ACHN (cell line): Measurements from ENCODE around the gene CCDC9B.
A peak's percentile ranks its signal among the peaks of the same experiment; 100 is the strongest.

Source experiments
- DNase-seq: peaks from one replicate; pipeline ENCODE4 v3.0.0-alpha.2; 2015
- in situ Hi-C: cut with HindIII; loops from 2 replicates; pipeline ENCODE4 v1.10.0; 2017; ENCODE audit warnings: low sequenced_read_pairs, low pct_ligation_motif_present, low pct_unique_long_range_greater_than_20kb

The CCDC9B gene

DNA sequence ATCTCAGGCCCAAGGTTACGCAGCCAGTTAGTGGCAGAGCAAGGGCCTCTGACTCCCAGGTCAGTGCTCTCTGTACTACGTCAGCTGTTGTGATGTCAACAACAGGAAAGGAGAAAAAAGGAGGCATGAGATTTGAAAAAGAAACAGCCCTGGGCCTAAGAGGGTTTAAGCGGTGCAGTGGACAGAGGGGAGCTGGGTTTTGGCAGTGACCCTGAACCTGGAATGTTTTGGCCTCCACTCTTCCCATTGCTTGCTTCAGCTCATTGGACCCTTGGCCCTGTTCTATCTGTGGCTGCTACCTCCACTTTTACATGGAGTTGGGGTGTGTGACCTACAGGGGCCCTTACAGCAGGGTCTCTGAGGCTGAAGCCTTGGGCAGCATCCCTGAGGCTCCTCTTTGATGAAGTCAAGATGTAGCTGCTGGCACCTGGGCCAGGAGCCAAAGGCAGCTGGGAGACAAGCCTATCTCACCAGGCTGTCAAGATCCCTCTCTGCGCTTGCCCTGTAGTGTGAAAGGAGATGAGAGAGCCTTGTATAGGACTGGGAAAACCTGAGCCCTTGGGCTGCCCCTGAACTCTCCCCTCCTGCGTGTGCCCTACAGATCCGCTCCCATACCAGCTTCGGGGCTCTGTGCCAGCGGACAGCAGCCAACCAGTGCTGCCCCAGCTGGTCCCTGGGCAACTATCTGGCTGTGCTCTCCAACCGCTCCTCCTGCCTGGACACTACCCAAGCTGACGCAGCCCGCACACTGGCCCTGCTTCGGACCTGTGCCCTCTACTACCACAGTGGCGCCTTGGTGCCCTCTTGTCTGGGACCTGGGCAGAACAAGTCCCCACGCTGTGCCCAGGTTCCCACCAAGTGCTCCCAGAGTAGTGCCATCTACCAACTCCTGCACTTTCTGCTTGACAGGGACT is 26.0 kb upstream of the CCDC9B start:
- in situ Hi-C loops = no loop called here
- DNase-seq = no peak

DNA sequence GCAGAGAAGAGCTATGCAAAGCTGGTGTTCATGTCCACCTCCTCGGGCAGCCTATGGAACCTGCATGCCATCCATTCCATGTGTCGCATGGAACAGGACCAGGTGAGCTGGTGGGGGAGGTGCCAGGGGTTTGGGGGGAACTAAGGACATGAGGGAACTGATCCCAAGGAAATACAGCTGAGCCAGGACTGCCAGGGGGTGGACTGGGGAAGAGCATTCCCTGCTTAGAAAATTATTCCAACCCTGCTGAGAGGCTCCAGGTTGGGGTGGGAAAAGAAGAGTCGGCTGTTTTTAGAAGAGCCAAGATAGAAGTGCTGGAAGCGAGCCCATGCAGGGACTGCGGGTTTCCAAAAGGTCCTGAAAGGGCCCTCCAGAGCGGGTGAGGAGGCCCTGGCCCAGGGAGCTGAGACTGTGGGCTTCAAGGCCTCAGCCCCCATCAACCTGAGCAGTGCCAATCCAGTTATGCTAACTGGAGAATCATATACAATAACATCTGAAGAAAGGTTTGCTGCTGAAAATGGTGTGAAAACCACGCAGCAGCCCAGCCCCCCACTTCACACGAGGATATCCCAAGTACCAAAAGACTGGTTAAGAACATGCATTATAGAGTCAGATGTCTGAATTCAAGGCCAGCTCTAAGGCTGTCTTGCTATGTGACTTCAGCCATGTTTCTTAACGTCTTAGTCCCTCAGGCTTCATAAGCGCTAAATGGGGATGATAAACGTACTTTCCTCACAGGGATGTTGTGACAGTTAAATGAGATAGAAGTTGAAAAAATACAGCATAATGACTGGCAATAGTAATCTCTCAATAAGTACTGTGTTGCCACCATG is 25.1 kb upstream of the CCDC9B start:
- no peak for DNase-seq
- in situ Hi-C loops = no loop called here

DNA sequence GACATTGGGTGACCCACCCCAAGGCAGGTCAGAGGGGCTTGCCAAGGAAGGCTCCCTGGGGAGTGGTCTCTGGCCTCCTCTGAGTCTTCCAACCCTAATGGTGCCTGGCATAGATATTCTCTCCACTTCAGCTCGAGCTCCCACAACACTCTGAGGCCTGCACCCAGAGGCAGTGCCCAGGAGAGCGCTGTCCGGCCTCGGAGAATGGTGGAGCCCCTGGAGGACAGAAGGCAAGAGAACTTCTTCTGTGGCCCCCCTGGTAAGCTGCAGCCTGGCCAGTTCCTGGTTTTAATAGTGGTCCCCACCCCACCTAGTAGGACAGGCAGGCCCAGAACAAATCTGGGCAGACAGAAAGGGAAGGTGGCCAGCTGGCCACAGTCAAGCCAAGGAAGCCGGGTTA is 24.3 kb upstream of the CCDC9B start:
- DNase-seq = no peak
- in situ Hi-C loops = no loop called here

DNA sequence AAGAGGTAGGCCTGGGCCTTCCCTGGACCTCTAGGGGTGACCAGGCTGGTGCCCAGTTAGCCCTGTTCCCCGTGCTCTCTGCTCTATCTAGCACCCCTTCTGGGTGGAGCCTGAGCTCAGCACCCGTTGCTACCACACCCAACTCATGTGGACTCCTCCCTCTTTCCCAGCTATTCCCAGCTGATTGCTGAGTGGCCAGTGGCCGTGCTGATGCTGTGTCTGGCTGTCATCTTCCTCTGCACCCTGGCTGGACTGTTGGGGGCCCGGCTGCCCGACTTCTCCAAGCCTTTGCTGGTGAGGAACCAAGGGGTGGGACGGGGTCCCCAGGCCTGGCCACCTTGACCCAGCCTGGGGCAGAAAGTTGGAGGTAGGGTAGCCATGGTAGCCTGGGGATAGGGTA is 23.5 kb upstream of the CCDC9B start:
- DNase-seq = no peak
- in situ Hi-C loops = no loop called here

DNA sequence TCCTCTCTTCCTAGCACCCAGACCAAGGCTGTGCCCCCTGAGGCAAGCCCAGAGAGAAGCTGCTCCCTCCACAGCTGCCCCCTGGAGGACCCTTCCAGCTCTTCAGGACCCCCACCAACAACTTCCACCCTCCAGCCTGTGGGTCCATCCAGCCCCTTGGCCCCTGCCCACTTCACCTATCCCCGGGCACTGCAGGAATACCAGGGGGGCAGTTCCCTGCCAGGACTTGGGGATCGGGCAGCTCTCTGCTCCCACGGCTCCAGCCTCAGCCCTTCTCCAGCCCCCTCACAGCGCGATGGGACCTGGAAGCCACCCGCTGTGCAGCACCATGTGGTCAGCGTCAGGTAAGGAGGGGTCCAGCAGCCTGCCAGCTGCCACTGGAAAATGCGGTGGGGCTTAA is 22.9 kb upstream of the CCDC9B start:
- in situ Hi-C loops = no loop called here
- DNase-seq = no peak

DNA sequence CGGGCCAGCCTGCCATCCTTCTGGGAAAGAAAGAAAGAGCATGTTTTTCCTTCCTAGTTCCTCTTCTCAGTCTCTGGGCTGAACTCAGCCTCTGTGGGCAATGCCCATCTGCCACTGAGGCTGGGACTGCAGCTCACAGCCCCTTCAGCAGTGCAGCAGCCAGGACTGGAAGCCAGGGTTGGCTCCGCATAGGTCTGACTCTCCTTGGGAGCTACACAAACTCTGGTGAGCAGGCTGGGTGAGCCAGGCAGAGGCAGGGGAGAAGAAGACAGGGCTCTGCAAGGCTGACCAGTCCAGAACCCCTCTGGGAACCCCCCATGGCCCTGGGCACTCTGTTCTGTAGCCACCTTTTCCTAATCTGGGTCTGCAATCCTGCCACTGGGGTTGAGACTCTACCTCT is 20.9 kb upstream of the CCDC9B start:
- DNase-seq = no peak
- in situ Hi-C loops = no loop called here

DNA sequence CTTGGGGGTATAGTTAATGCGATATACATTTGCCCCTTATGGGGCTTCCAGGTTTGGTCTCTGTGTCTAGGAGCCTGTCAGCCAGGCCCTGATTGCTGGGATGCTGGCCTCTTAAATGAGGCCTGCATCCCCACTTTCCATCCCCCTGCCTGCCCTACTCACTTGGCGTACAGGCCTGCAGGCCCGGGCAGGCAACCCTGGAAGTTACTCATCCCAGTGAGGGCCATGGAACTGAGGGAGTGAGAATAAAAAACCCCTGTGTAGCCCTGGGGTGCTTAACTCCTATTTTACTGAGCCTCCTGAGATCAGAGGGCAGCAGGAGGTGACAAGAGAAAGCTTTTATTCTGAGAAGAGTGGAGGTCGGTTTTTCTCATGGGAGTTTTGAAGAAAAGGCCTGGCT is 19.3 kb upstream of the CCDC9B start:
- in situ Hi-C loops = no loop called here
- DNase-seq = no peak

DNA sequence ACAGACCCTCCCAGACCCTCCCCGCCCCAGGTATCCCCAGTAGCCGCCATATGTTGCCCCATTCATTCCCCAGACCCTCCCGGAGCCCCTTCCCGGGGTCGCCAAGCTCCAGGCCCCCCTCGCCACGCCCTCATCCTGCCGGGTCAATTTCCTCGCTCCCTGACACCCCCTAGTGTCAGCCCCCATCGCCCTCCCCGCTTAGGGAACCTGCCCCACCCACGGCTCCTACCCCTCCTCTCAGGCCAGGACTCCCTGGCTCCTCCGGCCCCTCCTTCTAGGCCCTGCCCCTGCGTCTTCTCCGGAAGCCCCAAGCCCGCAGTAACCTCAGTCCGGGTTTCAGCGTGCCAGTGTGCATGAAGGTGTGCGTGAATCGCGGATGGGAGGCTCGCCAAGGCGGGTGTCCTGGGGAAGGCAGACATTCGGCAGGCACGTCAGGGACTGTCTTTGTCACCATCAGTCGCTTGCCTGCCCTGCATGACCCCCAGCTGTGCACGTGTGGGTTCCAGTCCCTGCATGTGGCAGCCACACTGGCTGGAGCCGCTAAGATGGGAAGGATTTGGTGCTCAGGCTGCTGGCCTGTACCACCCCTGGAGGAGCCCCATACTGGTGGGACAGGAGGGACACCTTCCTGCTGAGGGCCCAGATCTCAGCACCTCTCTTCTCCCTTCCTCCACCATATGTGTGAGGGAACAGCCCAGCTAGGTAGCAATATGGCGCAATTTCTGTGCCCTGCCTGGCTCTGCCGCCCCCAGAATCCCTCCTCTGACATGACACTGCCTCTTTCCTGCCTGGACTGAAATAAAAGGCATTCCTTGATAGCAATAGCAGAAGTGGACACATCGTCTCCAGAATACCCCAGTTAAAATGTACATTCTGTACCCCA is 18.0 kb upstream of the CCDC9B start:
- in situ Hi-C loops = no loop called here
- no peak for DNase-seq

DNA sequence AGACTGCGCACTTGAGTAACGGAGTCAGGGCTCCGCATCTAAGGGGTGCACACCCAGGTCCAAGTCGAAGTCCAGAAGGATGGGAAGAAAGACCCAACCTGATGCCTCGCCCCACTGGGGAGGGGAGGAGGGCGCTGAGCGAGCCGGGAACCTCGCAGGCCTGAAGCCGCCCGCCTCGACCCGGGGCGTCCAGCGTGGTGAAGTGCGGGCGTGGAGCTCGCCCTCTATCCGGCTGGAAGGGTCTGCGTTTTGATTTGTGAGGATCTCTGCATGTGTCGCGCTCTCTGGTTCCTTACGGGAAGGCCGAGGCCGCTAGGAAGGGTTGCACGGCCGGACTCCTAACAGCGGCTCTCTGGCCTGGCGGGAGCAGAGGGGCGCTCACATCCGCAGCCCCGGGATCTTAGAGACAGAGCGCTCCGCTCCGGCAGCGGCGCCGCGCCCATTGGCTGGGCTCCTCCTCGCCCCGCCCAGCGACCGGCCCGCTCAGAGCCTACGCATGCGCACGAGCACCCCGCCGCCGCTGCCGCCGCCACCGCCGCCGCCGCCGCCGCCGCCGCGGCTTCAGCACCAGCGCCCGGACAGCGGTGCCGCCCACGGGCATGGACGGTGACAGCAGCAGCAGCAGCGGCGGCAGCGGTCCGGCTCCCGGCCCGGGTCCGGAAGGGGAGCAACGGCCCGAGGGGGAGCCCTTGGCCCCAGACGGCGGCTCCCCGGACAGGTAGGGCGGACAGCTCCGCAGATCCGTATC is 17.2 kb upstream of the CCDC9B start, which contains the start of gene DISP2:
DISP2 (plus strand) TSS at position 497 of the 748 bp plus-strand sequence; CDS start at position 600, 103 bp downstream.
- peak; percentile 81 for DNase-seq
- in situ Hi-C loops = no loop called here

DNA sequence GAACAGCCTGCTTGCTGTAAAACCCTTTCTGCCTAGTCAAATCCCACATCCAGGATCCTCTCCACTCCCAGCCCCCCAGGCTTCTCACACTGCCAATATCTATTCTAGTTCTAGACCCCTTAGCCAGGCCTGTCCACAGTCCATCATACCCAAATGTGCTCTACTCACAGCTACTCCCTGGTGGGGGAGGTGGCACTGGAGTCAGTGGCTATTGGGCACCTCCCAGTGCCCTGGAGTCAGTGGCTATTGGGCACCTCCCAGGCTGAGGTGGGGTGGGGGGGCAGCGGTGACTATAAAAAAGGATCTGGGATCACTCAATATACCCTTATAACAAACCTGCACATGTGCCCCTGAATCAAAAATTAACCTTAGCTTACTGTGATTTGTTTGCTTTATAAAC is 16.5 kb upstream of the CCDC9B start:
- DNase-seq = no peak
- in situ Hi-C loops = no loop called here

DNA sequence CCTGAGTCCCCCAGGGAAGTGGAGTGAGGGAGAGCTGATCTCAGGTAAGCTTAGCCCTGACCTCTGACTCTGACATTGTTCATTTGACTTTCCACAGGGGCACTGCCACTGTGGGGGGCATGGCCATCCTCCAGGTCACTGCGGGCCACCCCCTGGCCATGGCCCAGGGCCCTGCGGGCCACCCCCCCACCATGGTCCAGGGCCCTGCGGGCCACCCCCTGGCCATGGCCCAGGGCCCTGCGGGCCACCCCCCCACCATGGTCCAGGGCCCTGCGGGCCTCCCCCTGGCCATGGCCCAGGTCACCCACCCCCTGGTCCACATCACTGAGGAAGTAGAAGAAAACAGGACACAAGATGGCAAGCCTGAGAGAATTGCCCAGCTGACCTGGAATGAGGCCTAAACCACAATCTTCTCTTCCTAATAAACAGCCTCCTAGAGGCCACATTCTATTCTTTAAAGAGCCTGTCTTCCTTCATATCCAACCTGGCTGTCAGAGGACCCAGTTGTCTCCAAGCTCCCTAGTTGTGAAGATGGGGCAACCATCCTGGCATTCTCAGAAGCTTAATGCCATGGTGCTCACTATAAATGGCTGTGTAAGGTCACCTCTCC is 15.3 kb upstream of the CCDC9B start:
- in situ Hi-C loops = no loop called here
- DNase-seq = no peak

DNA sequence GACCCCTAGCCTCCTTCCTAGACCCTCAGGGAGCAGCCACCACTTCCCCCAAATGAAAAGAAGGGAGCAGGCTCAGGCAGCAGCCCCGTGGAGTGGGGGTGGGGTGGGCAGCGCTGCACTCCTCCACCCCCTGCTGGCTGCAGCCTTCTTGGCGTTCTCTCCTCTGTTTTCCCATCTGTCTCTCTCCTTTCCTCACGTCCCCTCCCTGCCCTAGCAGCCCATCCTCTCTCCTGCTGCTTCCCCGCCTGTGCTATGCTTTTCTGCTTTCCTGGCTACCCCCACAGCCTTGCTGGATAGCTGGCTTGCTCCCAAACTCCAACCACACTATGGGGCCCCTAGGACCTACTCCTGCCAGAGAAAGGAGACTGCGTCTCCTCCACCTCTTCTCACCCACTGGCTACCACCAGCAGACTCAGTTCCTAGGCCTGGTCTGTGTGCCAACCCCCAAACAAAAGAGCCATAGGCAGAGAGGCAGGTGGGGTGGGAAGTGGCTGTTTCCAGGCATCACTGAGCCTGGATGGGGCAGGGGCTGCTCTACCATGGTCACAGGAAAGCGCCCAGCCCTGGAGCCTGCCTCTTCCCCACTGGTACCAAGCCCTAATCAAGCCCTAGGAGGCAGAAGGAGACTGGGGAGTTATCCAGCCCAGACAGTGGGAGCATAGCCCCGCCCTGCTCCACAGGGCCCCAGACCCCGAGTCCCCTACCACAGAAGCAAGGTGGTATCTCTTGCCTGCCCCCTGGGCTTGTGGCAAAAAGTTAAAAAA is 13.9 kb upstream of the CCDC9B start:
- peak; percentile 44 for DNase-seq
- in situ Hi-C loops = no loop called here

DNA sequence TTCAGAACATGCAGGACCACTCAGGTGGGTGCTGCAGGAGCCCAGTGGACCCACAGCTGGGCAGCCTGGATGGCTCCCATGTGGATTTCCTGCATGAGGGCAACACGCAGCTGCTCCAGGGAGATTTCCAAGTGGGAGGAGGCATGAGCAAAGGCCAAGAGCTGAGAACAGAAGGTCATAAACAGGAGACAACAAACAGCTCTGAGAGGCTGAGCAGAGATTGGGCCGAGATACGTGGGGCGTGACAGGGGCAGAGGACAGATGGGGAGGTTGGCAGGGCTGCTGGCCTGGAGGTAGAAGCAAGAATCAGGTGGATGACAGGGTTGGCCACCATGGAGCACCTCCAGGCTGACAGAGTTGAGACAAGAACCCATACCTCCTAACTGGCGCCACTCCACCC is 13.0 kb upstream of the CCDC9B start:
- DNase-seq = no peak
- in situ Hi-C loops = no loop called here

DNA sequence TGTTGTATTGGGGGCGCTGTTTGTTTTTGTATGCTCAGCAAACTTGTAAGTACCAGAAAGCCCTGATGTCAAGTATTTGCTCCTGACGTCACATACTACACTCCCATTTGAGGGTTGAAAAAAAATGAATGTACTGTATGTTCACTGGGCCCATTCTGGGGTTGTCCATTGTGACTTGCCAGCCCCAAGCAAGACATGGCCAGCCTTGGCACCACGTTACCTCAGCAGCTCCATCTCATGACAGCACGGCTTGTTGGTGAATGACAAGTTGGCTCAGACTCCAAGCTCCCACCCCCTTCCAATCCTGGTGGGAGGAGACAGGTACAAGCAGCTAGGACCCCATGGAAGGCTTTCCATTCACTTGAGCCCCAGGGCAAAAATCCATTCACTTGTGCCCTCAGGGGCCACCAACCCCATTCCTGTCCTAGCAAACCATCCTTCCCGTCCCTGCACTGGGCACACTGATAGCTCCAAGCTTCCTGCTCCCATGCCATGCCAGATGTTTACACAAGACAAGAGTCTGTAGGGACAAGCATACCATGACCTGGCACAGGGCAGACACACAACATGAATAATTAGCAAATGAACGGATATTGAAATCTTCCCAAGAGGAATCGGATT is 11.7 kb upstream of the CCDC9B start:
- no peak for DNase-seq
- in situ Hi-C loops = no loop called here

DNA sequence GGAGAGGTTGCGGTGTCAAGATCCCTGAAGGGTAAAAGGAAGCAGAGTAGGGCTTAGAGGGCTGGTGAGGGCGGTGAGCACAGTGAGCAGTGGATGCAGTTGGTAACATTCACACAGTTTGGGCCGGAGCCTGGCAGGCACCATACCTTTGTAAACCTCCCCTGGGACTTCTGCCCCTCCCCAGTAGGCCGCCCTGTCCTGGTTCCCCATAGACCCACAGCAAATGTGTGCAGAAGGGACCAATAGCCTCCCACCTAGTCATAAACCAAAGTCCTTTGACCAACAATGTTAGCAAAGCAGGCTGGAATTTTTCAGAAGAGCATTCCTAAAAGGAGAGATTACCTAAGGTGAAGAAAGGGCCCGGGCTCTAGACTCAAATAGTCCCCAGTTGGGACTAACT is 8.4 kb upstream of the CCDC9B start:
- in situ Hi-C loops = no loop called here
- no peak for DNase-seq

DNA sequence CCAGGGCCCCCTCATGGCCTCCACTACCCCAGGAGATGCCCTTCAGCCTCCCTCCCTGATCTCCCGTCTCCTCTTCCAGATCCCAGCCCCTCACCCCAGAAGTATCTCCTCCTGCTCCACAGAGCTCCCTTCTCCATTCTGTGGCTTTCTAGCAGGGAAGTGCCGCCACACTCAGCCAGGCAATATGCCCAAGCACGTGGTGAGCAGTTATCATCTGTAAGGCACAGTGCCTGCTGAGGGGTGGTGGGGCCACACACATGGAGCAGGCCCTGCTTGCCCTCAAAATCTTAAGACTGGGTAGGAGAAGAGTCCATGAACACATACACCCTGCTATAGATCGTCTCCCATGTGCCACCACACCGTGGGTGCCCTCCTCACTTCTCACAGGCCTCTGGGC is 7.7 kb upstream of the CCDC9B start:
- DNase-seq = no peak
- in situ Hi-C loops = no loop called here
